IMR-90 (cell line): ENCODE data around the gene CETP. TPM values are rescaled to one million over a fixed set of nuclear protein-coding genes. Genes with fewer than 3 reads are reported as not detected.

Experiments
- ATAC-seq: fragments of 200-7000 bp; cut with Tn5 transposase; 2 replicates; pipeline ENCODE4 v1.9.1; 2020; ENCODE audit warnings: low read depth, mild to moderate bottlenecking, moderate library complexity
- BruUV-seq: library from RNA; stranded (reverse); fragments of 400-500 nt; replicated peaks from 2 replicates; lab custom pipeline; 2021; lab: Mats Ljungman, UMichigan
- CTCF ChIA-PET: fragments of 300-600 bp; formaldehyde crosslinking; extraction: SDS; loops from one replicate; lab custom pipeline; 2021; ENCODE audit warnings: antibody characterized with exemption; lab: Yijun Ruan, JAX
- POLR2A ChIA-PET: fragments of 300-600 bp; sonication (Branson Sonifier 250); formaldehyde crosslinking; loops from one replicate; lab custom pipeline; 2022; ENCODE audit warnings: antibody characterized with exemption; ENCODE audit not compliant: unreplicated experiment; lab: Charles Lee
- DNase-seq: peaks from one replicate; pipeline ENCODE4 v3.0.0; 2013
- H2AFZ ChIP-seq: replicated peaks from 2 replicates; pipeline ENCODE3; 2013; ENCODE audit warnings: low read length, mild to moderate bottlenecking; ENCODE audit not compliant: poor library complexity
- H2AK5ac ChIP-seq: 2 replicates; pipeline ENCODE4 v1.6.1; 2013; ENCODE audit warnings: low read depth, low read length, inconsistent platforms
- H2AK9ac ChIP-seq: replicated peaks from 2 replicates; pipeline ENCODE3; 2013; ENCODE audit warnings: mild to moderate bottlenecking, low read depth, low read length, moderate library complexity; ENCODE audit not compliant: poor library complexity
- H2BK120ac ChIP-seq: 2 replicates; pipeline ENCODE4 v1.6.1; 2013; ENCODE audit warnings: low read depth, low read length, inconsistent platforms
- H2BK15ac ChIP-seq: 3 replicates; pipeline ENCODE4 v1.6.1; 2013; ENCODE audit warnings: low read depth, low read length, inconsistent platforms
- H2BK20ac ChIP-seq: 2 replicates; pipeline ENCODE4 v1.6.1; 2013; ENCODE audit warnings: low read depth, mild to moderate bottlenecking, inconsistent platforms, low read length, moderate library complexity
- H2BK5ac ChIP-seq: 2 replicates; pipeline ENCODE4 v1.6.1; 2013; ENCODE audit warnings: mild to moderate bottlenecking, low read depth, low read length, inconsistent platforms; ENCODE audit not compliant: poor library complexity, severe bottlenecking
- H3K14ac ChIP-seq: replicated peaks from 2 replicates; pipeline ENCODE4 v1.6.1; 2013; ENCODE audit warnings: low read depth, low read length, inconsistent platforms
- H3K18ac ChIP-seq: 2 replicates; pipeline ENCODE4 v1.6.1; 2013; ENCODE audit warnings: low read depth, low read length, control low read depth
- H3K23ac ChIP-seq: 2 replicates; pipeline ENCODE4 v1.6.1; 2013; ENCODE audit warnings: low read depth, low read length, inconsistent platforms
- H3K27ac ChIP-seq: 2 replicates; pipeline ENCODE4 v1.5.1; 2013; ENCODE audit warnings: mild to moderate bottlenecking, control low read depth, low read length; ENCODE audit not compliant: insufficient read depth
- H3K27me3 ChIP-seq: 2 replicates; pipeline ENCODE4 v1.6.1; 2013; ENCODE audit warnings: low read length; ENCODE audit not compliant: control insufficient read depth, insufficient read depth
- H3K36me3 ChIP-seq: 2 replicates; pipeline ENCODE4 v1.6.1; 2013; ENCODE audit warnings: low read length, mixed read lengths; ENCODE audit not compliant: control insufficient read depth, insufficient read depth
- H3K4ac ChIP-seq: 2 replicates; pipeline ENCODE4 v1.6.1; 2013; ENCODE audit warnings: low read depth, low read length, inconsistent platforms
- H3K4me1 ChIP-seq: 2 replicates; pipeline ENCODE4 v1.6.1; 2013; ENCODE audit warnings: low read length, mixed read lengths; ENCODE audit not compliant: control insufficient read depth, insufficient read depth
- H3K4me2 ChIP-seq: 2 replicates; pipeline ENCODE4 v1.6.1; 2013; ENCODE audit warnings: low read depth, mild to moderate bottlenecking, control low read depth, low read length, moderate library complexity
- H3K4me3 ChIP-seq: 2 replicates; pipeline ENCODE4 v1.5.1; 2013; ENCODE audit warnings: low read depth, mild to moderate bottlenecking, control low read depth, low read length, moderate library complexity; ENCODE audit not compliant: insufficient read depth
- H3K56ac ChIP-seq: 2 replicates; pipeline ENCODE4 v1.6.1; 2013; ENCODE audit warnings: low read length, inconsistent platforms; ENCODE audit not compliant: insufficient read depth; ENCODE audit errors: extremely low read depth
- H3K79me1 ChIP-seq, 2 experiments: 2 replicates each; pipeline ENCODE4 v1.6.1; 2013; ENCODE audit warnings: low read length in 2 of 2, inconsistent platforms in 1 of 2, low read depth in 1 of 2
- H3K9ac ChIP-seq: 2 replicates; pipeline ENCODE4 v1.6.1; 2013; ENCODE audit warnings: low read depth, low read length, control low read depth
- H3K9me1 ChIP-seq: 2 replicates; pipeline ENCODE4 v1.6.1; 2013; ENCODE audit warnings: low read length, inconsistent platforms; ENCODE audit not compliant: insufficient read depth
- H3K9me3 ChIP-seq: 2 replicates; pipeline ENCODE4 v1.6.1; 2013; ENCODE audit warnings: low read length; ENCODE audit not compliant: control insufficient read depth, insufficient read depth
- H4K20me1 ChIP-seq: 2 replicates; pipeline ENCODE4 v1.6.1; 2013; ENCODE audit warnings: low read length, inconsistent platforms; ENCODE audit not compliant: insufficient read depth
- H4K5ac ChIP-seq: 2 replicates; pipeline ENCODE4 v1.6.1; 2013; ENCODE audit warnings: mild to moderate bottlenecking, low read depth, low read length, control low read depth
- H4K8ac ChIP-seq, 2 experiments: 2 replicates each; pipeline ENCODE4 v1.6.1; 2013; ENCODE audit warnings: low read depth in 2 of 2, low read length in 2 of 2, control low read depth in 1 of 2, inconsistent platforms in 1 of 2
- H4K91ac ChIP-seq: 2 replicates; pipeline ENCODE4 v1.6.1; 2013; ENCODE audit warnings: low read depth, low read length, inconsistent platforms; ENCODE audit not compliant: insufficient read depth
- BHLHE40 ChIP-seq: fragments of 150-350 bp; IDR thresholded peaks from 2 replicates; pipeline ENCODE4 v1.6.1; 2016; ENCODE audit warnings: mild to moderate bottlenecking, low read depth, low read length
- CEBPB ChIP-seq: IDR thresholded peaks from 2 replicates; pipeline ENCODE4 v1.6.1; 2012; ENCODE audit warnings: low read depth, low read length, improper control_type of control experiment
- CHD1 ChIP-seq: IDR thresholded peaks from 2 replicates; pipeline ENCODE4 v1.6.1; 2012; ENCODE audit warnings: low read depth, low read length, improper control_type of control experiment
- ELK1 ChIP-seq: fragments of 150-350 bp; IDR thresholded peaks from 2 replicates; pipeline ENCODE4 v1.6.1; 2016; ENCODE audit warnings: low read depth, mild to moderate bottlenecking, low read length, moderate library complexity, borderline replicate concordance
- FOS ChIP-seq: fragments of 150-350 bp; IDR thresholded peaks from 2 replicates; pipeline ENCODE4 v1.6.1; 2016; ENCODE audit warnings: low read depth, low read length
- MAFK ChIP-seq: IDR thresholded peaks from 2 replicates; pipeline ENCODE4 v1.6.1; 2012; ENCODE audit warnings: low read depth, low read length, improper control_type of control experiment
- MAZ ChIP-seq: IDR thresholded peaks from 2 replicates; pipeline ENCODE4 v1.6.1; 2012; ENCODE audit warnings: low read depth, mild to moderate bottlenecking, low read length, improper control_type of control experiment, moderate library complexity, borderline replicate concordance
- MXI1 ChIP-seq: IDR thresholded peaks from 2 replicates; pipeline ENCODE4 v1.6.1; 2012; ENCODE audit warnings: low read depth, mild to moderate bottlenecking, low read length, moderate library complexity, borderline replicate concordance
- NFE2L2 ChIP-seq: fragments of 150-350 bp; IDR thresholded peaks from 2 replicates; pipeline ENCODE4 v1.6.1; 2016; ENCODE audit warnings: low read depth, mild to moderate bottlenecking, low read length
- POLR2A ChIP-seq: IDR thresholded peaks from 2 replicates; pipeline ENCODE4 v1.6.1; 2012; ENCODE audit warnings: mild to moderate bottlenecking, low read depth, low read length
- RCOR1 ChIP-seq: IDR thresholded peaks from 2 replicates; pipeline ENCODE4 v1.6.1; 2012; ENCODE audit warnings: mild to moderate bottlenecking, low read length, improper control_type of control experiment; ENCODE audit not compliant: insufficient replicate concordance
- RFX5 ChIP-seq: IDR thresholded peaks from 2 replicates; pipeline ENCODE4 v1.8.0; 2012; ENCODE audit warnings: low read depth, mild to moderate bottlenecking, low read length, moderate library complexity
- WGBS, 2 experiments: methylation state at CpG; one replicate each; pipeline versions ENCODE4 v1.1.5 to v1.1.7; 2013; ENCODE audit warnings: missing lambda C conversion rate in 2 of 2; ENCODE audit not compliant: insufficient read length in 1 of 2; ENCODE audit errors: extremely low coverage in 2 of 2; 5-methylcytosine and 5-hydroxymethylcytosine counted together
- dilution Hi-C: fragments of 300-500 bp; cut with HindIII; formaldehyde crosslinking; loops from one replicate; pipeline ENCODE4 v1.14.3; 2018; ENCODE audit warnings: low sequenced_read_pairs; ENCODE audit not compliant: unreplicated experiment
- in situ Hi-C: fragments of 300-500 bp; cut with MboI; formaldehyde crosslinking; loops from 3 replicates; pipeline ENCODE4 v1.14.3; 2019; ENCODE audit warnings: low sequenced_read_pairs, inconsistent platforms, mixed read lengths
- intact Hi-C: fragments of 100-400 bp; cut with micrococcal nuclease; formaldehyde crosslinking; loops from 2 replicates; pipeline ENCODE4 v1.10.0; 2022
- polyA plus RNA-seq, 3 experiments: library from polyadenylated mRNA; depleted of rRNA; stranded (reverse); fragments of >200 nt; gene quantifications; 2 replicates each; pipeline ENCODE4 v1.2.3, GENCODE V29; 2012; ENCODE audit warnings: low replicate concordance in 1 of 3
- total RNA-seq: library from RNA; depleted of rRNA; stranded (reverse); fragments of >200 nt; gene quantifications from 2 replicates; pipeline ENCODE4 v1.2.3, GENCODE V29; 2012
- TF ChIP-seq, protein P1 (sequence below): conservative IDR thresholded peaks from 2 replicates; pipeline ENCODE4 v1.5.1; 2012; ENCODE audit warnings: mild to moderate bottlenecking, low read depth, low read length, improper control_type of control experiment

CETP gene
- total and polyA plus RNA-seq, 2 of the 4 experiments (the other 2 are of a cell fraction): not detected

GRCh38 chr16:56930486-56931270, 31.1 kb upstream of the CETP start (continued):
- no peak for TF ChIP-seq NFE2L2

DNA sequence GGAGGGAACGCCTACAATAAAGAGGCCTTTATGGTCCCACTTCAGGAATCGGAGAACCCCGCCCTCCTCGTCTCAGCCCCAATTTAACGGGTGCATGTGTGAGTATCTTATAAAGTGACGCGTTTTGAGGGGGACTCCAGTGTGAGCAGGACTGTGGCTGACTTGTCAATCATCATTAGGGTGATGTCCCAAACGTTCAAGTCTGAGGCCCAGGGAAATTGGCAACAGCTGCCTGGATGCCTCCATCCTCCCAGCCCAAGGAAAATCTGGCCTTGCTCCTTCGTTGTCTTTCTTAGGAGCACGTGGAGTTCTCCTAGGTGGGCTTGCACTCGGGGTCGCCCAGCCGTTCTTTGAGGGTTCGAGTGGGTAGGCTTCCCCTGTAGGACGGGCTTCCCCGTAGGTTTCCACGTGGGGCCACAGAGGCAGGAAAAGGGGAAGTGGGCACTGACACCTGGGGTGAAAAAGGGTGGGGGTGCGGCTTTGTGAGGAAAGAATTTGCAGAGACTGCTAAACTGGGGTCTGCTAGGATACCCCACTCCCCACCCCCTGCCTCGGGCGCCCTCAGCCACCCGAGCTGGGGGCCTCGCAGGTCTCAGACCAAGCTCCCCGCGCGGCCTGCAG, 30.4 kb upstream of the CETP start:
- dilution Hi-C loops: no loop called here
- TF ChIP-seq RCOR1: no peak
- TF ChIP-seq BHLHE40: no peak
- no peak for TF ChIP-seq MAZ
- no peak for TF ChIP-seq FOS
- no peak for TF ChIP-seq MAFK
- no peak for TF ChIP-seq CHD1
- no peak for TF ChIP-seq MXI1
- no peak for TF ChIP-seq ELK1
- TF ChIP-seq CEBPB: no peak
- TF ChIP-seq POLR2A: no peak
- TF ChIP-seq, protein P1, sequence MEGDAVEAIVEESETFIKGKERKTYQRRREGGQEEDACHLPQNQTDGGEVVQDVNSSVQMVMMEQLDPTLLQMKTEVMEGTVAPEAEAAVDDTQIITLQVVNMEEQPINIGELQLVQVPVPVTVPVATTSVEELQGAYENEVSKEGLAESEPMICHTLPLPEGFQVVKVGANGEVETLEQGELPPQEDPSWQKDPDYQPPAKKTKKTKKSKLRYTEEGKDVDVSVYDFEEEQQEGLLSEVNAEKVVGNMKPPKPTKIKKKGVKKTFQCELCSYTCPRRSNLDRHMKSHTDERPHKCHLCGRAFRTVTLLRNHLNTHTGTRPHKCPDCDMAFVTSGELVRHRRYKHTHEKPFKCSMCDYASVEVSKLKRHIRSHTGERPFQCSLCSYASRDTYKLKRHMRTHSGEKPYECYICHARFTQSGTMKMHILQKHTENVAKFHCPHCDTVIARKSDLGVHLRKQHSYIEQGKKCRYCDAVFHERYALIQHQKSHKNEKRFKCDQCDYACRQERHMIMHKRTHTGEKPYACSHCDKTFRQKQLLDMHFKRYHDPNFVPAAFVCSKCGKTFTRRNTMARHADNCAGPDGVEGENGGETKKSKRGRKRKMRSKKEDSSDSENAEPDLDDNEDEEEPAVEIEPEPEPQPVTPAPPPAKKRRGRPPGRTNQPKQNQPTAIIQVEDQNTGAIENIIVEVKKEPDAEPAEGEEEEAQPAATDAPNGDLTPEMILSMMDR: no peak
- TF ChIP-seq RFX5: no peak

More for the DNA sequence above, 30.4 kb upstream of the CETP start:
- H2AK5ac ChIP-seq: peak overlapping the region; percentile 100
- H3K4me1 ChIP-seq: peaks cover 8% of the 10 kb centered on the region
- peaks cover 9 to 30% of the 10 kb centered on the region in 2 experiments for H3K79me1 ChIP-seq
- POLR2A ChIA-PET: interaction anchor here (0.6 to 1.4 kb wide), 6 partner anchors 16 to 116 kb away, joined by 3 to 7 read pairs (median 4); no protein-coding TSS in a partner anchor
- peak overlapping the region; percentile 87 for H3K18ac ChIP-seq
- peak overlapping the region; percentile 99 for H3K23ac ChIP-seq
- BruUV-seq: no TSS peak
- H3K9me1 ChIP-seq: peaks cover 7% of the 10 kb centered on the region
- H2BK120ac ChIP-seq: peak overlapping the region; percentile 90
- intact Hi-C loops: no loop called here
- peak overlapping the region; percentile 37 for H3K9ac ChIP-seq
- H2BK15ac ChIP-seq: peak overlapping the region; percentile 75; the same call in 2 of the 3 replicates
- in situ Hi-C loops: no loop called here
- no peaks in the 10 kb centered on the region for H3K9me3 ChIP-seq
- peak overlapping the region; percentile 60 for H3K4me2 ChIP-seq
- peak overlapping the region; percentile 73; the same call in 1 of the 2 replicates for H3K56ac ChIP-seq
- H4K91ac ChIP-seq: peak overlapping the region; percentile 99
- peak overlapping the region; percentile 100 for H2AK9ac ChIP-seq
- WGBS, 2 experiments: 38% methylated on average over 4 of the region's 25 CpGs; no CpG with 5 or more reads in 1 of the 2 experiments
- peak overlapping the region; percentile 100 for H3K14ac ChIP-seq
- H3K27me3 ChIP-seq: no peaks in the 10 kb centered on the region
- H4K8ac ChIP-seq: peak overlapping the region; percentile 91 to 100
- peak overlapping the region; percentile 100 for H3K4ac ChIP-seq
- H4K5ac ChIP-seq: peak overlapping the region; percentile 99
- peak overlapping the region; percentile 87 for H3K27ac ChIP-seq
- CTCF ChIA-PET: no interaction called here
- no peak for DNase-seq
- H2BK5ac ChIP-seq: peak overlapping the region; percentile 66
- H2AFZ ChIP-seq: peak overlapping the region; percentile 91
- peak overlapping the region; percentile 17 for H3K4me3 ChIP-seq
- ATAC-seq: no peak
- peaks cover 39% of the 10 kb centered on the region for H4K20me1 ChIP-seq
- peak overlapping the region; percentile 88 for H2BK20ac ChIP-seq
- H3K36me3 ChIP-seq: peaks cover 8% of the 10 kb centered on the region
